ENCODE data around the gene ANKRD50.

DNA sequence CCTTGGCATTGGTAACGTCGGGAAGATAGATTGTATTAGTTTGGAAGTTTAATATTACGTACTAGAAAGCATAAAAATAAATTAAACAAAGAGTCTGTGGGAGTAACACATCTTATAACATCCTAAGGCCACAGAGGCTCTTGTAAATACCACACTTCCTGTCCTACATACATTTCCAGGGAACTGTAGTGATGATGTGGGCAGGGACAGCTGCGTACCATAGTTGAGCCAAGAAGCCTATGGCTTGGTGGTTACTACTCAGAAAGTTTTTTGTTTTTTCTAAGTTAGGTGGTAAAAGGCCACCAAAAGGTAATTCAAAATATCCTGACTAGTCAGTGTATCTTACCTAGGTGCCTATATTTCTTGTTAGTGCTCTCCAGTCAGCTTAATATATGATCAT lies 4.6 kb upstream of the ANKRD50 start:
- TF ChIP-seq POLR2AphosphoS5 (IDR thresholded peaks at IDR 0.05; ENCODE audit: low read depth, low read length): no peak
- no peak for TF ChIP-seq SIN3A (IDR thresholded peaks at IDR 0.05; ENCODE audit: borderline replicate concordance, insufficient read depth, low read length)
- TF ChIP-seq TAF1 (IDR thresholded peaks at IDR 0.05; ENCODE audit: borderline replicate concordance, insufficient read depth, low read length): no peak
- TF ChIP-seq, protein P1, sequence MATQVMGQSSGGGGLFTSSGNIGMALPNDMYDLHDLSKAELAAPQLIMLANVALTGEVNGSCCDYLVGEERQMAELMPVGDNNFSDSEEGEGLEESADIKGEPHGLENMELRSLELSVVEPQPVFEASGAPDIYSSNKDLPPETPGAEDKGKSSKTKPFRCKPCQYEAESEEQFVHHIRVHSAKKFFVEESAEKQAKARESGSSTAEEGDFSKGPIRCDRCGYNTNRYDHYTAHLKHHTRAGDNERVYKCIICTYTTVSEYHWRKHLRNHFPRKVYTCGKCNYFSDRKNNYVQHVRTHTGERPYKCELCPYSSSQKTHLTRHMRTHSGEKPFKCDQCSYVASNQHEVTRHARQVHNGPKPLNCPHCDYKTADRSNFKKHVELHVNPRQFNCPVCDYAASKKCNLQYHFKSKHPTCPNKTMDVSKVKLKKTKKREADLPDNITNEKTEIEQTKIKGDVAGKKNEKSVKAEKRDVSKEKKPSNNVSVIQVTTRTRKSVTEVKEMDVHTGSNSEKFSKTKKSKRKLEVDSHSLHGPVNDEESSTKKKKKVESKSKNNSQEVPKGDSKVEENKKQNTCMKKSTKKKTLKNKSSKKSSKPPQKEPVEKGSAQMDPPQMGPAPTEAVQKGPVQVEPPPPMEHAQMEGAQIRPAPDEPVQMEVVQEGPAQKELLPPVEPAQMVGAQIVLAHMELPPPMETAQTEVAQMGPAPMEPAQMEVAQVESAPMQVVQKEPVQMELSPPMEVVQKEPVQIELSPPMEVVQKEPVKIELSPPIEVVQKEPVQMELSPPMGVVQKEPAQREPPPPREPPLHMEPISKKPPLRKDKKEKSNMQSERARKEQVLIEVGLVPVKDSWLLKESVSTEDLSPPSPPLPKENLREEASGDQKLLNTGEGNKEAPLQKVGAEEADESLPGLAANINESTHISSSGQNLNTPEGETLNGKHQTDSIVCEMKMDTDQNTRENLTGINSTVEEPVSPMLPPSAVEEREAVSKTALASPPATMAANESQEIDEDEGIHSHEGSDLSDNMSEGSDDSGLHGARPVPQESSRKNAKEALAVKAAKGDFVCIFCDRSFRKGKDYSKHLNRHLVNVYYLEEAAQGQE (IDR thresholded peaks at IDR 0.05; ENCODE audit: insufficient read depth in 1 of 2, low read depth in 2 of 2, low read length in 2 of 2): no peak
- TF ChIP-seq FOXP2 (optimal IDR thresholded peaks at IDR 0.05; ENCODE audit: borderline replicate concordance, extremely low read depth, extremely low read length, insufficient read depth): no peak

Measured in PFSK-1 (cell line).